Stimulated activated CD4-positive, alpha-beta T cell treated with anti-CD3 and anti-CD28 coated beads, Interleukin-12 subunit alpha, Interleukin-12 subunit beta, amount 100 ng/mL, for 4 hours (primary cell): ENCODE measurements around the gene LYSET.
"Not testable (repeated sequence)": the region's sequence is repeated elsewhere in the genome, so short reads cannot be mapped to it uniquely, and the experiment has no call there.

Source experiments
- DNase-seq: peaks from one replicate; pipeline ENCODE4 v3.0.0-alpha.2; 2020

Gene LYSET

GRCh38 chr14:93169619-93170018 is 15.5 kb upstream of the LYSET start:
- not testable (repeated sequence) for DNase-seq

GRCh38 chr14:93170141-93170540 is 15.0 kb upstream of the LYSET start:
- not testable (repeated sequence) for DNase-seq

GRCh38 chr14:93171376-93171775 is 13.7 kb upstream of the LYSET start:
- DNase-seq: no peak

GRCh38 chr14:93173943-93174395 is 11.1 kb upstream of the LYSET start:
- DNase-seq: no peak

GRCh38 chr14:93174731-93175130 is 10.4 kb upstream of the LYSET start:
- DNase-seq: not testable (repeated sequence)

- DNase-seq: no peak
Measured at GRCh38 chr14:93175492-93175891, 9.6 kb upstream of the LYSET start.

GRCh38 chr14:93183596-93184317 is 1.4 kb upstream of the LYSET start:
- no peak for DNase-seq

- DNase-seq: no peak
Measured at GRCh38 chr14:93185349-93185720, 218 bp downstream of the LYSET start.

GRCh38 chr14:93186466-93186865 is 1.3 kb downstream of the LYSET start:
- no peak for DNase-seq

- no peak for DNase-seq
Measured at GRCh38 chr14:93186956-93187355, 1.8 kb downstream of the LYSET start.

- no peak for DNase-seq
Measured at GRCh38 chr14:93195316-93195999, 10.3 kb downstream of the LYSET start.

GRCh38 chr14:93199031-93199430 is 13.9 kb downstream of the LYSET start:
- no peak for DNase-seq

GRCh38 chr14:93200553-93200952 is 15.4 kb downstream of the LYSET start:
- DNase-seq: no peak

GRCh38 chr14:93201155-93201704 is 16.1 kb downstream of the LYSET start:
- DNase-seq: no peak

- peak; percentile 81 for DNase-seq
Measured at GRCh38 chr14:93206793-93207467, 21.8 kb downstream of the LYSET start, which contains the start of the genes GON7 and UBR7. Gene GON7 (minus strand): TSS chr14:93207065. CDS start chr14:93207037, 28 bp downstream. Gene UBR7 (plus strand): TSS chr14:93207256. CDS start chr14:93207292, 36 bp downstream.

GRCh38 chr14:93207468-93208308 is 22.6 kb downstream of the LYSET start:
- no peak for DNase-seq

- DNase-seq: no peak
Measured at GRCh38 chr14:93212432-93212831, 27.3 kb downstream of the LYSET start.

- no peak for DNase-seq
Measured at GRCh38 chr14:93214598-93214997, 29.5 kb downstream of the LYSET start.

- DNase-seq: peak; percentile 15
Measured at GRCh38 chr14:93219103-93219726, 34.1 kb downstream of the LYSET start.

GRCh38 chr14:93220509-93220908 is 35.4 kb downstream of the LYSET start:
- DNase-seq: no peak

- DNase-seq: no peak
Measured at GRCh38 chr14:93223565-93223964, 38.4 kb downstream of the LYSET start.

GRCh38 chr14:93228550-93228949 is 43.4 kb downstream of the LYSET start:
- no peak for DNase-seq
